Loucy (cell line): ENCODE data around the gene XRCC5.

Experiments
- H2AFZ ChIP-seq: fragments of 200-600 bp; sonication (generic); 2 replicates; pipeline ENCODE4 v1.6.0; 2016; ENCODE audit warnings: antibody characterized with exemption, mild to moderate bottlenecking, low read length, moderate library complexity
- H3F3A ChIP-seq: fragments of 200-600 bp; 2 replicates; pipeline ENCODE4 v1.6.0; 2016; ENCODE audit warnings: antibody characterized with exemption, low read depth, mild to moderate bottlenecking
- H3K27me3 ChIP-seq: fragments of 200-600 bp; sonication (generic); 2 replicates; pipeline ENCODE4 v1.6.1; 2014; ENCODE audit warnings: low read length, mild to moderate bottlenecking; ENCODE audit not compliant: insufficient read depth, poor library complexity, severe bottlenecking
- H3K36me3 ChIP-seq: fragments of 200-600 bp; sonication (generic); 2 replicates; pipeline ENCODE4 v1.6.1; 2016; ENCODE audit warnings: low read length; ENCODE audit not compliant: insufficient read depth
- H3K4me1 ChIP-seq: fragments of 200-600 bp; sonication (generic); 2 replicates; pipeline ENCODE4 v1.5.1; 2014; ENCODE audit warnings: low read length, mild to moderate bottlenecking; ENCODE audit not compliant: insufficient read depth, poor library complexity, severe bottlenecking
- H3K4me2 ChIP-seq: fragments of 200-600 bp; sonication (generic); 2 replicates; pipeline ENCODE4 v1.6.0; 2014; ENCODE audit warnings: antibody characterized with exemption, low read length, low read depth, mild to moderate bottlenecking; ENCODE audit not compliant: poor library complexity, severe bottlenecking
- H3K4me3 ChIP-seq: fragments of 200-600 bp; sonication (generic); 2 replicates; pipeline ENCODE4 v1.5.1; 2014; ENCODE audit warnings: low read length, mild to moderate bottlenecking, mixed read lengths; ENCODE audit not compliant: poor library complexity, severe bottlenecking
- H3K79me2 ChIP-seq: fragments of 200-600 bp; sonication (generic); 2 replicates; pipeline ENCODE4 v1.6.1; 2014; ENCODE audit warnings: low read length; ENCODE audit not compliant: insufficient read depth
- H3K9ac ChIP-seq: fragments of 200-600 bp; sonication (generic); 2 replicates; pipeline ENCODE4 v1.6.0; 2014; ENCODE audit warnings: mild to moderate bottlenecking, low read depth, low read length, moderate library complexity; ENCODE audit not compliant: poor library complexity, severe bottlenecking
- H3K9me2 ChIP-seq: fragments of 200-600 bp; sonication (generic); replicated peaks from 2 replicates; pipeline ENCODE4 v1.6.1; 2016; ENCODE audit warnings: low read depth, low read length, mixed read lengths
- H3K9me3 ChIP-seq: fragments of 200-600 bp; sonication (generic); 2 replicates; pipeline ENCODE4 v1.6.1; 2014; ENCODE audit warnings: mild to moderate bottlenecking, antibody characterized with exemption, low read length, low read depth; ENCODE audit not compliant: insufficient read depth
- H4K20me1 ChIP-seq: fragments of 200-600 bp; sonication (generic); 2 replicates; pipeline ENCODE4 v1.6.0; 2014; ENCODE audit warnings: antibody characterized with exemption, low read length, mild to moderate bottlenecking; ENCODE audit not compliant: insufficient read depth, poor library complexity, severe bottlenecking
- CTCF ChIP-seq: fragments of 200-600 bp; sonication (generic); conservative IDR thresholded peaks from 2 replicates; pipeline ENCODE4 v1.5.1; 2014; ENCODE audit warnings: mild to moderate bottlenecking, antibody characterized with exemption, low read length
- EZH2phosphoT487 ChIP-seq: fragments of 200-600 bp; IDR thresholded peaks from 2 replicates; pipeline ENCODE4 v1.6.1; 2018; ENCODE audit warnings: antibody characterized with exemption, mild to moderate bottlenecking, moderate library complexity, borderline replicate concordance

Gene XRCC5

DNA sequence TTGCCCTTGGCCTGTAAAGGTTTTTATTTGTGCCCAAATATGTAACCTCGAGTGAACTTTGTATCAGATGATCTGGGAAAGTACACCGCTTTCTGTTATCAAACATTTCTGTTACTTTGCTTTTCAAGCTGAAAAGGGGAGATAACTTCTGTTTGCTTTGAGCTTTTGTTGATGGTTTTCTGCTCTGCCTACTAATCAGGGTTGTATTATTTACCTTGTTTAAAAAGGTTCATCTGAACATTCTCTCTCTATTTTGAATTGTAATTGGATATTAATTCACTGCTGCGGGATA lies 79.4 kb downstream of the XRCC5 start:
- TF ChIP-seq CTCF = no peak
- TF ChIP-seq EZH2phosphoT487 = no peak
- Histone ChIP-seq H4K20me1 (peaks cover 57% of the 10 kb centered on the region), H3K4me1 (peaks cover 43% of the 10 kb centered on the region), H3K9me3 (no peaks in the 10 kb centered on the region), H3F3A (no peaks in the 10 kb centered on the region), H3K36me3 (peaks cover 84% of the 10 kb centered on the region), H3K4me2 (no peak overlapping the region), H3K27me3 (no peaks in the 10 kb centered on the region), H3K9me2 (no peaks in the 10 kb centered on the region), H3K4me3 (no peak overlapping the region), H3K79me2 (peaks cover 84% of the 10 kb centered on the region), H3K9ac (peak overlapping the region; percentile 3), H2AFZ (no peak overlapping the region)

- H3F3A ChIP-seq = no peaks in the 10 kb centered on the region
- no peaks in the 10 kb centered on the region for H3K27me3 ChIP-seq
- TF ChIP-seq CTCF (no peak), EZH2phosphoT487 (no peak)
- peaks cover 40% of the 10 kb centered on the region for H3K4me1 ChIP-seq
- H3K4me2 ChIP-seq = no peak overlapping the region
- H3K36me3 ChIP-seq = peaks cover 84% of the 10 kb centered on the region
- H2AFZ ChIP-seq = no peak overlapping the region
- peaks cover 54% of the 10 kb centered on the region for H4K20me1 ChIP-seq
- H3K79me2 ChIP-seq = peaks cover 84% of the 10 kb centered on the region
- H3K9me3 ChIP-seq = no peaks in the 10 kb centered on the region
- H3K4me3 ChIP-seq = no peak overlapping the region
- H3K9me2 ChIP-seq = no peaks in the 10 kb centered on the region
- H3K9ac ChIP-seq = no peak overlapping the region
Observed at GRCh38 chr2:216188956-216189355, 79.8 kb downstream of the XRCC5 start.

GRCh38 chr2:216189410-216189809 lies 80.3 kb downstream of the XRCC5 start:
- TF ChIP-seq CTCF (no peak), EZH2phosphoT487 (no peak)
- Histone ChIP-seq H3K9me3 (no peaks in the 10 kb centered on the region), H3K9ac (no peak overlapping the region), H3F3A (no peaks in the 10 kb centered on the region), H3K27me3 (no peaks in the 10 kb centered on the region), H3K79me2 (peaks cover 81% of the 10 kb centered on the region), H3K4me2 (no peak overlapping the region), H4K20me1 (peaks cover 54% of the 10 kb centered on the region), H2AFZ (no peak overlapping the region), H3K36me3 (peaks cover 84% of the 10 kb centered on the region), H3K4me1 (peaks cover 40% of the 10 kb centered on the region), H3K9me2 (no peaks in the 10 kb centered on the region), H3K4me3 (no peak overlapping the region)
